ENCODE results near the gene MAT1A.
A peak's percentile ranks its signal among the peaks of the same experiment; 100 is the strongest.

Gene MAT1A

GRCh38 chr10:80272793-80273522 is 16.5 kb downstream of the MAT1A start:
- Histone ChIP-seq H3K4me3 (replicated peaks; ENCODE audit: insufficient read depth, low read length) (no peak overlapping the region), H3K27ac (replicated peaks) (no peak overlapping the region; the same call in 1 of the 2 replicates), H3K27me3 (ENCODE audit: insufficient read depth, poor library complexity, severe bottlenecking) (no peaks in the 10 kb centered on the region)
- DNase-seq (ENCODE audit: low read depth in 1 of 2, low spot score in 1 of 2): peak in 1 of 2 experiments; percentile 21
- TF ChIP-seq SPI1 (IDR thresholded peaks at IDR 0.05; ENCODE audit: borderline replicate concordance, low read depth): no peak
- no peak for TF ChIP-seq GABPA (IDR thresholded peaks at IDR 0.05; ENCODE audit: low read depth)
- TF ChIP-seq POLR2AphosphoS5 (IDR thresholded peaks at IDR 0.05; ENCODE audit: low read depth): no peak

- Histone ChIP-seq H3K4me3 (replicated peaks; ENCODE audit: insufficient read depth, low read length) (no peak overlapping the region), H3K27ac (replicated peaks) (no peak overlapping the region), H3K27me3 (ENCODE audit: insufficient read depth, poor library complexity, severe bottlenecking) (no peaks in the 10 kb centered on the region)
- TF ChIP-seq REST (IDR thresholded peaks at IDR 0.05; ENCODE audit: insufficient replicate concordance, low read depth): no peak
- TF ChIP-seq, protein P1, sequence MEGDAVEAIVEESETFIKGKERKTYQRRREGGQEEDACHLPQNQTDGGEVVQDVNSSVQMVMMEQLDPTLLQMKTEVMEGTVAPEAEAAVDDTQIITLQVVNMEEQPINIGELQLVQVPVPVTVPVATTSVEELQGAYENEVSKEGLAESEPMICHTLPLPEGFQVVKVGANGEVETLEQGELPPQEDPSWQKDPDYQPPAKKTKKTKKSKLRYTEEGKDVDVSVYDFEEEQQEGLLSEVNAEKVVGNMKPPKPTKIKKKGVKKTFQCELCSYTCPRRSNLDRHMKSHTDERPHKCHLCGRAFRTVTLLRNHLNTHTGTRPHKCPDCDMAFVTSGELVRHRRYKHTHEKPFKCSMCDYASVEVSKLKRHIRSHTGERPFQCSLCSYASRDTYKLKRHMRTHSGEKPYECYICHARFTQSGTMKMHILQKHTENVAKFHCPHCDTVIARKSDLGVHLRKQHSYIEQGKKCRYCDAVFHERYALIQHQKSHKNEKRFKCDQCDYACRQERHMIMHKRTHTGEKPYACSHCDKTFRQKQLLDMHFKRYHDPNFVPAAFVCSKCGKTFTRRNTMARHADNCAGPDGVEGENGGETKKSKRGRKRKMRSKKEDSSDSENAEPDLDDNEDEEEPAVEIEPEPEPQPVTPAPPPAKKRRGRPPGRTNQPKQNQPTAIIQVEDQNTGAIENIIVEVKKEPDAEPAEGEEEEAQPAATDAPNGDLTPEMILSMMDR (IDR thresholded peaks at IDR 0.05; ENCODE audit: insufficient read depth, low read length): no peak
- TF ChIP-seq SPI1 (IDR thresholded peaks at IDR 0.05; ENCODE audit: borderline replicate concordance, low read depth): no peak
- no peak for TF ChIP-seq GABPA (IDR thresholded peaks at IDR 0.05; ENCODE audit: low read depth)
- TF ChIP-seq POLR2AphosphoS5 (IDR thresholded peaks at IDR 0.05; ENCODE audit: low read depth): no peak
- no peak for DNase-seq (ENCODE audit: low read depth in 1 of 2, low spot score in 1 of 2)
These were observed 18.0 kb downstream of the MAT1A start for GRCh38 chr10:80271416-80271815.

DNA sequence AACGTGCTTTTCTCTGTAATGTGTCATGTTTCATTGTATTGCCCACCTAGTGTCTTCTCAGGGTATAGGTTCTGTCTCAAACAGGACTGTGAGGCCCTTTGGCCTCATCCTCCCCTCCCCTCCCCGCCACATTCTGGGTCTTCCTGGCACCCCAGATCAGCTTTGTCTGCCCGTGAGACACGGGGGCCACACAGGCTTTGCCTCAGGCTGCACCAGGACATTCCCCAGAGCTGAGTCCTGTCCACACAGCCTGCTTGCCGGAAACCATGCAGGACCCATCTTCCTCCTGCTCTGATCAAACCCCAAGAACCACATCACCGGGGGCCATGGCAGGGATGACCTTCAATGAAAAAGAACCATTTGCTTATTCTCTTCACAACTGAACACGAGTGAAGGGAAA is 18.6 kb downstream of the MAT1A start:
- H3K4me3 ChIP-seq (replicated peaks; ENCODE audit: insufficient read depth, low read length): no peak overlapping the region
- DNase-seq (ENCODE audit: low read depth in 1 of 2, low spot score in 1 of 2): no peak
- H3K27me3 ChIP-seq (ENCODE audit: insufficient read depth, poor library complexity, severe bottlenecking): no peaks in the 10 kb centered on the region
- no peak for TF ChIP-seq POLR2AphosphoS5 (IDR thresholded peaks at IDR 0.05; ENCODE audit: low read depth)
- TF ChIP-seq GABPA (IDR thresholded peaks at IDR 0.05; ENCODE audit: low read depth): no peak
- TF ChIP-seq REST (IDR thresholded peaks at IDR 0.05; ENCODE audit: insufficient replicate concordance, low read depth): no peak
- TF ChIP-seq, protein P1 (IDR thresholded peaks at IDR 0.05; ENCODE audit: insufficient read depth, low read length): no peak
- no peak for TF ChIP-seq SPI1 (IDR thresholded peaks at IDR 0.05; ENCODE audit: borderline replicate concordance, low read depth)
- no peak overlapping the region for H3K27ac ChIP-seq (replicated peaks)

DNA sequence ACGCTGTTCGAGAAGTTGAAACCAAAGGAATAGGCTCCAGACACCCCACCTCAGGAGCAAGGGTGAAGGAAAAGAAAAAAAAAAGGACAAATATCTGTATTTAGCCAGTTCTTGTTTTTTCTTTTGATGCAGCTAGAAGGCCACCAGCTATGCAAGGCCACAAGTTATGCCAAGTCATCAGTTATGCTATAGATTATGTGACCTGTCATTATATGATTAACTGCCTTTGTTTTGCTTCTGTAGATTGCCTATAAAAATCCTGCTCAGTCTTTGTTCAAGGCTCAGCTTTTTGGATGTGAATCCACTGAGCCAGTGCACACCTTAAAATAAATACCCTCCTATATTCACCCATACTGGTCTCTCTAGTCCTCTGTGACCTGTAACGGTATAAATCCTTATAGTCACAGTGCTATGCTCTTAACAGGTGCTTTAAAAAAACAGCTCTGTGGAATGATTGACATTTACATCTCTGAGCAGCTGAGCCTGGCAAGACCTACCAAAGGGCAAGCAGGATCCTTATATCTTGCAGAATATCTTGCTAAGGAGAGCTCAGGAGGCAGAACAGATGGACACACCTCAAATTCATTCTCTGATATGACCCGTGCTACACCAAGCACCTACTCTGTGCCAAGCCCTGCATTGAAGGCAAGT is 20.4 kb downstream of the MAT1A start:
- no peak for DNase-seq (ENCODE audit: low read depth in 1 of 2, low spot score in 1 of 2)
- Histone ChIP-seq H3K4me3 (replicated peaks; ENCODE audit: insufficient read depth, low read length) (no peak overlapping the region), H3K27me3 (ENCODE audit: insufficient read depth, poor library complexity, severe bottlenecking) (no peaks in the 10 kb centered on the region), H3K27ac (replicated peaks) (no peak overlapping the region)
- TF ChIP-seq SPI1 (IDR thresholded peaks at IDR 0.05; ENCODE audit: borderline replicate concordance, low read depth) (no peak), GABPA (IDR thresholded peaks at IDR 0.05; ENCODE audit: low read depth) (no peak)

Measured in HL-60 (cell line).